WTC11 (cell line): ENCODE measurements around the gene SLC45A3. TPM values are rescaled to one million over a fixed set of nuclear protein-coding genes. Genes with fewer than 3 reads are reported as not detected.

Experiments
- ATAC-seq: fragments of 200-7000 bp; cut with Tn5 transposase; 2 replicates; pipeline ENCODE4 v1.10.0; 2021; ENCODE audit warnings: mild to moderate bottlenecking, moderate library complexity
- CTCF ChIA-PET: fragments of 300-600 bp; sonication (Branson Sonifier 250); formaldehyde crosslinking; loops from one replicate; lab custom pipeline; 2021; ENCODE audit warnings: antibody characterized with exemption; lab: Charles Lee
- POLR2A ChIA-PET: fragments of 350-600 bp; sonication (Branson Sonifier 250); formaldehyde crosslinking; loops from one replicate; lab custom pipeline; 2021; ENCODE audit warnings: antibody characterized with exemption; lab: Charles Lee
- DNase-seq: peaks from one replicate; pipeline ENCODE4 v3.0.0; 2021; ENCODE audit warnings: low spot score
- H3K27ac Mint-ChIP-seq: 2 replicates; pipeline ENCODE4 v1.8.0; 2021; ENCODE audit warnings: mixed read lengths
- H3K27me3 Mint-ChIP-seq: 2 replicates; pipeline ENCODE4 v1.8.0; 2021; ENCODE audit warnings: low read depth, mild to moderate bottlenecking, moderate library complexity, mixed read lengths
- H3K36me3 Mint-ChIP-seq: 2 replicates; pipeline ENCODE4 v1.8.0; 2021; ENCODE audit warnings: mixed read lengths
- H3K4me1 Mint-ChIP-seq: 2 replicates; pipeline ENCODE4 v1.8.0; 2022; ENCODE audit warnings: mixed read lengths
- H3K4me3 Mint-ChIP-seq: 2 replicates; pipeline ENCODE4 v1.8.0; 2021; ENCODE audit warnings: mild to moderate bottlenecking, moderate library complexity, mixed read lengths
- H3K9me3 Mint-ChIP-seq: 2 replicates; pipeline ENCODE4 v1.8.0; 2021; ENCODE audit warnings: mixed read lengths
- ATF1 ChIP-seq: sonication (generic); formaldehyde crosslinking; IDR thresholded peaks from 2 replicates; pipeline ENCODE4 v1.8.1; 2023; ENCODE audit warnings: mild to moderate bottlenecking, moderate library complexity, missing genetic modification reagents
- GABPB1 ChIP-seq: sonication (generic); formaldehyde crosslinking; IDR thresholded peaks from 2 replicates; pipeline ENCODE4 v1.8.1; 2023; ENCODE audit warnings: mild to moderate bottlenecking, missing genetic modification reagents
- JAZF1 ChIP-seq: fragments of 250-450 bp; sonication (Bioruptor Pico); IDR thresholded peaks from 2 replicates; pipeline ENCODE4 v1.9.0; 2021; ENCODE audit warnings: moderate library complexity, mild to moderate bottlenecking, inconsistent platforms
- KAT7 ChIP-seq: sonication (generic); formaldehyde crosslinking; IDR thresholded peaks from 2 replicates; pipeline ENCODE4 v1.8.1; 2023; ENCODE audit warnings: missing genetic modification reagents, mild to moderate bottlenecking, borderline replicate concordance
- NR2C2 ChIP-seq: sonication (generic); formaldehyde crosslinking; IDR thresholded peaks from 2 replicates; pipeline ENCODE4 v1.8.0; 2022; ENCODE audit warnings: mild to moderate bottlenecking, missing genetic modification reagents
- NR3C1 ChIP-seq: sonication (generic); formaldehyde crosslinking; conservative IDR thresholded peaks from 2 replicates; pipeline ENCODE4 v1.8.1; 2023; ENCODE audit warnings: low read depth, mild to moderate bottlenecking, missing genetic modification reagents
- PRRX2 ChIP-seq: fragments of 250-450 bp; sonication (Bioruptor Pico); IDR thresholded peaks from 2 replicates; pipeline ENCODE4 v1.8.0; 2021; ENCODE audit warnings: mild to moderate bottlenecking
- SMAD3 ChIP-seq: sonication (generic); formaldehyde crosslinking; IDR thresholded peaks from 2 replicates; pipeline ENCODE4 v1.8.0; 2022; ENCODE audit warnings: missing genetic modification reagents, mild to moderate bottlenecking, borderline replicate concordance
- SMAD4 ChIP-seq: sonication (generic); formaldehyde crosslinking; IDR thresholded peaks from 2 replicates; pipeline ENCODE4 v1.8.0; 2022; ENCODE audit warnings: mild to moderate bottlenecking, missing genetic modification reagents
- TEAD4 ChIP-seq: sonication (generic); formaldehyde crosslinking; IDR thresholded peaks from 2 replicates; pipeline ENCODE4 v1.8.0; 2022; ENCODE audit warnings: mild to moderate bottlenecking, missing genetic modification reagents
- ZNF121 ChIP-seq: sonication (generic); formaldehyde crosslinking; IDR thresholded peaks from 2 replicates; pipeline ENCODE4 v1.8.0; 2023; ENCODE audit warnings: missing genetic modification reagents
- ZNF138 ChIP-seq: sonication (generic); formaldehyde crosslinking; conservative IDR thresholded peaks from 2 replicates; pipeline ENCODE4 v1.8.1; 2022; ENCODE audit warnings: mild to moderate bottlenecking, moderate library complexity, missing genetic modification reagents
- ZNF317 ChIP-seq: sonication (generic); formaldehyde crosslinking; IDR thresholded peaks from 2 replicates; pipeline ENCODE4 v1.8.1; 2023; ENCODE audit warnings: low read depth, mild to moderate bottlenecking, moderate library complexity, missing genetic modification reagents, borderline replicate concordance
- total RNA-seq: library from RNA; stranded (reverse); gene quantifications from 3 replicates; pipeline ENCODE4 v1.2.3, GENCODE V29; 2021
- TF ChIP-seq, protein P1 (sequence below): sonication (generic); formaldehyde crosslinking; IDR thresholded peaks from 2 replicates; pipeline ENCODE4 v1.8.1; 2023; ENCODE audit warnings: mild to moderate bottlenecking, missing genetic modification reagents
- TF ChIP-seq, protein P2 (sequence below): sonication (generic); formaldehyde crosslinking; IDR thresholded peaks from 2 replicates; pipeline ENCODE4 v1.8.0; 2022; ENCODE audit warnings: mild to moderate bottlenecking, missing genetic modification reagents
- TF ChIP-seq, protein P3 (sequence below): sonication (generic); formaldehyde crosslinking; IDR thresholded peaks from 2 replicates; pipeline ENCODE4 v1.8.1; 2023; ENCODE audit warnings: mild to moderate bottlenecking, missing genetic modification reagents
- TF ChIP-seq, protein P4 (sequence below): sonication (generic); formaldehyde crosslinking; IDR thresholded peaks from 2 replicates; pipeline ENCODE4 v1.8.1; 2023; ENCODE audit warnings: mild to moderate bottlenecking, moderate library complexity, missing genetic modification reagents
- TF ChIP-seq, protein P5 (sequence below): sonication (generic); formaldehyde crosslinking; IDR thresholded peaks from 2 replicates; pipeline ENCODE4 v1.8.1; 2022; ENCODE audit warnings: low read depth, missing genetic modification reagents, borderline replicate concordance
- TF ChIP-seq, protein P6 (sequence below): fragments of 250-450 bp; sonication (Bioruptor Pico); IDR thresholded peaks from 2 replicates; pipeline ENCODE4 v1.9.0; 2021; ENCODE audit warnings: mild to moderate bottlenecking
- TF ChIP-seq, protein P7 (sequence below): sonication (generic); formaldehyde crosslinking; IDR thresholded peaks from 2 replicates; pipeline ENCODE4 v1.8.0; 2022; ENCODE audit warnings: missing genetic modification reagents

The SLC45A3 gene
- total RNA-seq, 1 experiment from 2014 or later, result 15.2 TPM

DNA sequence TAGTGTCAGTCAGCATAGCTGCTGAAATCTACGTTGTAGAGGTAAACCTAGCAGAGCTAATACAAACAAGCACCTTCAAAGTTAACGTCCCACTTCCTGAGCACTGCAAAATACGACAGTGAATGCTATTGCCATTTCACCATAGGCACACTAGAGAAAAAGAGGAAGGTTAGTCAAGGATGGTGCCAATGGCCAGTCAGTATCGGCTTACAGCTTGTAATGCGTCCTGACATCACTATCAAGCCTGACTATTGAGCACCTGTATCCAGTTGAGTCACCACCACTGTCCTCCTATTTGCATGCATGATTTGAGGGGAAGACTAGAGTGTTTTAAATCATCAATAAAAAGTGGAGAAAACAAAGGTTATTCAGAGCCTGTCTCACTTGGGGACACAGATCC lies 35.3 kb upstream of the SLC45A3 start (continued):
- no peak for TF ChIP-seq ZNF121 (CRISPR knock-in tag)
- TF ChIP-seq, protein P1, sequence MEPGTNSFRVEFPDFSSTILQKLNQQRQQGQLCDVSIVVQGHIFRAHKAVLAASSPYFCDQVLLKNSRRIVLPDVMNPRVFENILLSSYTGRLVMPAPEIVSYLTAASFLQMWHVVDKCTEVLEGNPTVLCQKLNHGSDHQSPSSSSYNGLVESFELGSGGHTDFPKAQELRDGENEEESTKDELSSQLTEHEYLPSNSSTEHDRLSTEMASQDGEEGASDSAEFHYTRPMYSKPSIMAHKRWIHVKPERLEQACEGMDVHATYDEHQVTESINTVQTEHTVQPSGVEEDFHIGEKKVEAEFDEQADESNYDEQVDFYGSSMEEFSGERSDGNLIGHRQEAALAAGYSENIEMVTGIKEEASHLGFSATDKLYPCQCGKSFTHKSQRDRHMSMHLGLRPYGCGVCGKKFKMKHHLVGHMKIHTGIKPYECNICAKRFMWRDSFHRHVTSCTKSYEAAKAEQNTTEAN (CRISPR knock-in tag), result no peak
- no peak for TF ChIP-seq ZNF138 (CRISPR knock-in tag)

DNA sequence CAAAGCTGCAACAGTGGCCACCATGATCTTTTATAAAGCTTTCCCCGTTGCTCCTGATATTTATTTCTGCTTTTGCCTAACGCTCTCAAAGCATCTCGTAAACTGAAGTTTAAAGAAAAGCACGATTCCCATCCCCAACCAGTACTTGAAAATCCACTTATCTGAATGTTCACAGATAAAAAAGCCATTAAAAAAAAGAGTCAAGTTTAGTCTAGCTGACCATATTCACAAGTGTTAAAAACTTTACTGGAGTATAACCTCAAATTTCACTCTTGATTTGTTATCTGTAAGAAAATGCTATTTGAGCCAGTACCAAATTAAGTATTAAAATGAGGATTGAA lies 34.6 kb upstream of the SLC45A3 start:
- H3K27ac Mint-ChIP-seq, result peak overlapping the region; percentile 58
- CTCF ChIA-PET, result interaction anchor here (0.8 to 11.9 kb wide), 5 partner anchors 11 to 123 kb away, joined by 3 to 468 read pairs (median 4); partner anchors contain the start of gene ELK4

DNA sequence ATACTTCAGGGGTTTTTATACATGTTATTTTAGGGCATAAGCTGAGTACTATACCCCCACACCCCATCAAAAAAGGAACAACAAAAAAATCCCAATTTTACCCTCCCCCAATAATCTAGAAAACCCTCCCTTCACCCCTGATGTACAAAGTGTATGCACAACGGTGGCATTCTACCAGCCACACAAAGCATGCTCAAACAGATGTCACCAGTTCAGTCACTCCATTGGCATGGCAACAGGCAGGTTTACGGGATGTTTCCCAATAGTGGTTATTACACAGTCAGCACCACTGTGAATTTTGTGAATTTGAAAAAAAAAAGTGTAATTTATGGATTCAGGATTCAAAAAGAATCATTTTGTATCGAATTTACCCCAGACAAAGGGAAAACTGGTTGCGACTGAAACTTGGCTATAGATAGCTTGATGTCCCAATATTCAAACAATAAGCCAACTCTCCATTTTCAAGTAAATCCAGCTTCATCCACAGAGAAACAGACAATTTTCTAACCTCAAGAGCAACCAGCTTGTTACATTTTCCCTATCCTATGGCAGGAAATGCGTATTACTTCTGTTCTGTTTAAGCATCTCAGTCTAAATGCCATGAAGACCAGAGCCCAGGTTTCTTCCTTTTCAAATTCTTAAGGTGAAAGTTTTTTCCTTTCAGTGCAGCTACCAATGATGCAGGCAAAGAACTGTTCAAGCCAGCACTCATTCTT lies 34.0 kb upstream of the SLC45A3 start:
- H3K27ac Mint-ChIP-seq, result peak overlapping the region; percentile 58
- ChIA-PET CTCF (interaction anchor here (0.8 to 11.9 kb wide), 6 partner anchors 11 to 123 kb away, joined by 3 to 468 read pairs (median 4); partner anchors contain the start of gene ELK4), POLR2A (interaction anchor here (1.0 kb wide), 1 partner anchor 33 kb away, joined by 3 read pairs; no protein-coding TSS in a partner anchor)
- H3K4me3 Mint-ChIP-seq, result no peak overlapping the region
- no peaks in the 10 kb centered on the region for H3K9me3 Mint-ChIP-seq
- H3K27me3 Mint-ChIP-seq, result no peaks in the 10 kb centered on the region
- peaks cover 41% of the 10 kb centered on the region for H3K4me1 Mint-ChIP-seq
- no peak for DNase-seq
- ATAC-seq, result no peak
- H3K36me3 Mint-ChIP-seq, result peaks cover 26% of the 10 kb centered on the region
- TF ChIP-seq SMAD4, result no peak
- no peak for TF ChIP-seq JAZF1 (CRISPR knock-in tag)
- TF ChIP-seq ZNF317, result no peak
- TF ChIP-seq, protein P2, sequence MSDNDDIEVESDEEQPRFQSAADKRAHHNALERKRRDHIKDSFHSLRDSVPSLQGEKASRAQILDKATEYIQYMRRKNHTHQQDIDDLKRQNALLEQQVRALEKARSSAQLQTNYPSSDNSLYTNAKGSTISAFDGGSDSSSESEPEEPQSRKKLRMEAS (CRISPR knock-in tag), result no peak
- no peak for TF ChIP-seq GABPB1 (CRISPR knock-in tag)
- TF ChIP-seq, protein P3, sequence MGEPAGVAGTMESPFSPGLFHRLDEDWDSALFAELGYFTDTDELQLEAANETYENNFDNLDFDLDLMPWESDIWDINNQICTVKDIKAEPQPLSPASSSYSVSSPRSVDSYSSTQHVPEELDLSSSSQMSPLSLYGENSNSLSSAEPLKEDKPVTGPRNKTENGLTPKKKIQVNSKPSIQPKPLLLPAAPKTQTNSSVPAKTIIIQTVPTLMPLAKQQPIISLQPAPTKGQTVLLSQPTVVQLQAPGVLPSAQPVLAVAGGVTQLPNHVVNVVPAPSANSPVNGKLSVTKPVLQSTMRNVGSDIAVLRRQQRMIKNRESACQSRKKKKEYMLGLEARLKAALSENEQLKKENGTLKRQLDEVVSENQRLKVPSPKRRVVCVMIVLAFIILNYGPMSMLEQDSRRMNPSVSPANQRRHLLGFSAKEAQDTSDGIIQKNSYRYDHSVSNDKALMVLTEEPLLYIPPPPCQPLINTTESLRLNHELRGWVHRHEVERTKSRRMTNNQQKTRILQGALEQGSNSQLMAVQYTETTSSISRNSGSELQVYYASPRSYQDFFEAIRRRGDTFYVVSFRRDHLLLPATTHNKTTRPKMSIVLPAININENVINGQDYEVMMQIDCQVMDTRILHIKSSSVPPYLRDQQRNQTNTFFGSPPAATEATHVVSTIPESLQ (CRISPR knock-in tag), result no peak
- TF ChIP-seq PRRX2 (CRISPR knock-in tag), result no peak
- no peak for TF ChIP-seq ZNF138 (CRISPR knock-in tag)
- TF ChIP-seq, protein P4, sequence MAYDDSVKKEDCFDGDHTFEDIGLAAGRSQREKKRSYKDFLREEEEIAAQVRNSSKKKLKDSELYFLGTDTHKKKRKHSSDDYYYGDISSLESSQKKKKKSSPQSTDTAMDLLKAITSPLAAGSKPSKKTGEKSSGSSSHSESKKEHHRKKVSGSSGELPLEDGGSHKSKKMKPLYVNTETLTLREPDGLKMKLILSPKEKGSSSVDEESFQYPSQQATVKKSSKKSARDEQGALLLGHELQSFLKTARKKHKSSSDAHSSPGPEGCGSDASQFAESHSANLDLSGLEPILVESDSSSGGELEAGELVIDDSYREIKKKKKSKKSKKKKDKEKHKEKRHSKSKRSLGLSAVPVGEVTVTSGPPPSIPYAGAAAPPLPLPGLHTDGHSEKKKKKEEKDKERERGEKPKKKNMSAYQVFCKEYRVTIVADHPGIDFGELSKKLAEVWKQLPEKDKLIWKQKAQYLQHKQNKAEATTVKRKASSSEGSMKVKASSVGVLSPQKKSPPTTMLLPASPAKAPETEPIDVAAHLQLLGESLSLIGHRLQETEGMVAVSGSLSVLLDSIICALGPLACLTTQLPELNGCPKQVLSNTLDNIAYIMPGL, result no peak
- no peak for TF ChIP-seq KAT7 (CRISPR knock-in tag)
- no peak for TF ChIP-seq NR2C2 (CRISPR knock-in tag)
- TF ChIP-seq TEAD4, result no peak
- TF ChIP-seq, protein P5, sequence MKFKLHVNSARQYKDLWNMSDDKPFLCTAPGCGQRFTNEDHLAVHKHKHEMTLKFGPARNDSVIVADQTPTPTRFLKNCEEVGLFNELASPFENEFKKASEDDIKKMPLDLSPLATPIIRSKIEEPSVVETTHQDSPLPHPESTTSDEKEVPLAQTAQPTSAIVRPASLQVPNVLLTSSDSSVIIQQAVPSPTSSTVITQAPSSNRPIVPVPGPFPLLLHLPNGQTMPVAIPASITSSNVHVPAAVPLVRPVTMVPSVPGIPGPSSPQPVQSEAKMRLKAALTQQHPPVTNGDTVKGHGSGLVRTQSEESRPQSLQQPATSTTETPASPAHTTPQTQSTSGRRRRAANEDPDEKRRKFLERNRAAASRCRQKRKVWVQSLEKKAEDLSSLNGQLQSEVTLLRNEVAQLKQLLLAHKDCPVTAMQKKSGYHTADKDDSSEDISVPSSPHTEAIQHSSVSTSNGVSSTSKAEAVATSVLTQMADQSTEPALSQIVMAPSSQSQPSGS (CRISPR knock-in tag), result no peak
- TF ChIP-seq NR3C1 (CRISPR knock-in tag), result no peak
- no peak for TF ChIP-seq ATF1

More for the DNA sequence above, 34.6 kb upstream of the SLC45A3 start:
- ATAC-seq (no peak), DNase-seq (no peak)
- no peaks in the 10 kb centered on the region for H3K9me3 Mint-ChIP-seq
- peaks cover 31% of the 10 kb centered on the region for H3K36me3 Mint-ChIP-seq
- POLR2A ChIA-PET, result interaction anchor here (1.0 kb wide), 1 partner anchor 34 kb away, joined by 3 read pairs; no protein-coding TSS in a partner anchor
- H3K4me1 Mint-ChIP-seq, result peaks cover 41% of the 10 kb centered on the region
- H3K27me3 Mint-ChIP-seq, result no peaks in the 10 kb centered on the region
- TF ChIP-seq ZNF121 (CRISPR knock-in tag) (no peak), ATF1 (no peak), SMAD3 (no peak), NR3C1 (CRISPR knock-in tag) (no peak)
- TF ChIP-seq, protein P6, sequence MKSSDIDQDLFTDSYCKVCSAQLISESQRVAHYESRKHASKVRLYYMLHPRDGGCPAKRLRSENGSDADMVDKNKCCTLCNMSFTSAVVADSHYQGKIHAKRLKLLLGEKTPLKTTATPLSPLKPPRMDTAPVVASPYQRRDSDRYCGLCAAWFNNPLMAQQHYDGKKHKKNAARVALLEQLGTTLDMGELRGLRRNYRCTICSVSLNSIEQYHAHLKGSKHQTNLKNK, result no peak
- TF ChIP-seq, protein P7, sequence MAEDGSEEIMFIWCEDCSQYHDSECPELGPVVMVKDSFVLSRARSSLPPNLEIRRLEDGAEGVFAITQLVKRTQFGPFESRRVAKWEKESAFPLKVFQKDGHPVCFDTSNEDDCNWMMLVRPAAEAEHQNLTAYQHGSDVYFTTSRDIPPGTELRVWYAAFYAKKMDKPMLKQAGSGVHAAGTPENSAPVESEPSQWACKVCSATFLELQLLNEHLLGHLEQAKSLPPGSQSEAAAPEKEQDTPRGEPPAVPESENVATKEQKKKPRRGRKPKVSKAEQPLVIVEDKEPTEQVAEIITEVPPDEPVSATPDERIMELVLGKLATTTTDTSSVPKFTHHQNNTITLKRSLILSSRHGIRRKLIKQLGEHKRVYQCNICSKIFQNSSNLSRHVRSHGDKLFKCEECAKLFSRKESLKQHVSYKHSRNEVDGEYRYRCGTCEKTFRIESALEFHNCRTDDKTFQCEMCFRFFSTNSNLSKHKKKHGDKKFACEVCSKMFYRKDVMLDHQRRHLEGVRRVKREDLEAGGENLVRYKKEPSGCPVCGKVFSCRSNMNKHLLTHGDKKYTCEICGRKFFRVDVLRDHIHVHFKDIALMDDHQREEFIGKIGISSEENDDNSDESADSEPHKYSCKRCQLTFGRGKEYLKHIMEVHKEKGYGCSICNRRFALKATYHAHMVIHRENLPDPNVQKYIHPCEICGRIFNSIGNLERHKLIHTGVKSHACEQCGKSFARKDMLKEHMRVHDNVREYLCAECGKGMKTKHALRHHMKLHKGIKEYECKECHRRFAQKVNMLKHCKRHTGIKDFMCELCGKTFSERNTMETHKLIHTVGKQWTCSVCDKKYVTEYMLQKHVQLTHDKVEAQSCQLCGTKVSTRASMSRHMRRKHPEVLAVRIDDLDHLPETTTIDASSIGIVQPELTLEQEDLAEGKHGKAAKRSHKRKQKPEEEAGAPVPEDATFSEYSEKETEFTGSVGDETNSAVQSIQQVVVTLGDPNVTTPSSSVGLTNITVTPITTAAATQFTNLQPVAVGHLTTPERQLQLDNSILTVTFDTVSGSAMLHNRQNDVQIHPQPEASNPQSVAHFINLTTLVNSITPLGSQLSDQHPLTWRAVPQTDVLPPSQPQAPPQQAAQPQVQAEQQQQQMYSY, result no peak
- H3K4me3 Mint-ChIP-seq, result no peak overlapping the region
